Islet of Langerhans (tissue), 1 donor: ENCODE data around the gene DPP6.

Experiments used
- FAIRE-seq: peaks from one replicate; lab custom pipeline; 2011; peaks lifted over from hg19 to GRCh38; lab: Jason Lieb, UNC

Gene DPP6

GRCh38 chr7:154770962-154771361 lies 718.8 kb downstream of the DPP6 start:
- FAIRE-seq: no peak

GRCh38 chr7:154774303-154774969 lies 722.2 kb downstream of the DPP6 start:
- FAIRE-seq: peak; percentile 71

GRCh38 chr7:154775681-154776080 lies 723.5 kb downstream of the DPP6 start:
- no peak for FAIRE-seq

- FAIRE-seq: no peak
Observed at GRCh38 chr7:154776350-154776749, 724.2 kb downstream of the DPP6 start.

GRCh38 chr7:154777023-154777422 lies 724.8 kb downstream of the DPP6 start:
- no peak for FAIRE-seq

- no peak for FAIRE-seq
Observed at GRCh38 chr7:154777489-154777888, 725.3 kb downstream of the DPP6 start.

GRCh38 chr7:154777908-154778307 lies 725.7 kb downstream of the DPP6 start:
- no peak for FAIRE-seq

GRCh38 chr7:154781369-154782303 lies 729.4 kb downstream of the DPP6 start:
- FAIRE-seq: no peak

- FAIRE-seq: no peak
Observed at GRCh38 chr7:154783281-154783909, 731.2 kb downstream of the DPP6 start.

- FAIRE-seq: no peak
Observed at GRCh38 chr7:154785898-154786297, 733.7 kb downstream of the DPP6 start.

- no peak for FAIRE-seq
Observed at GRCh38 chr7:154789404-154789803, 737.2 kb downstream of the DPP6 start.

GRCh38 chr7:154791611-154792010 lies 739.4 kb downstream of the DPP6 start:
- no peak for FAIRE-seq

GRCh38 chr7:154792436-154793055 lies 740.3 kb downstream of the DPP6 start:
- no peak for FAIRE-seq

- no peak for FAIRE-seq
Observed at GRCh38 chr7:154794147-154794780, 742.1 kb downstream of the DPP6 start.

- FAIRE-seq: no peak
Observed at GRCh38 chr7:154795014-154795413, 742.8 kb downstream of the DPP6 start.

GRCh38 chr7:154795437-154795836 lies 743.2 kb downstream of the DPP6 start:
- FAIRE-seq: no peak

GRCh38 chr7:154804449-154804848 lies 752.3 kb downstream of the DPP6 start:
- no peak for FAIRE-seq

GRCh38 chr7:154812027-154812426 lies 759.8 kb downstream of the DPP6 start:
- FAIRE-seq: no peak

GRCh38 chr7:154817224-154817896 lies 765.2 kb downstream of the DPP6 start:
- no peak for FAIRE-seq

- FAIRE-seq: no peak
Observed at GRCh38 chr7:154827007-154827406, 774.8 kb downstream of the DPP6 start.

GRCh38 chr7:154832557-154833138 lies 780.5 kb downstream of the DPP6 start:
- FAIRE-seq: no peak
